ENCODE results near the gene MID1IP1. TPM values are rescaled to one million over a fixed set of nuclear protein-coding genes. Genes with fewer than 3 reads are reported as not detected.

Gene MID1IP1
- total and polyA plus RNA-seq, 2 of the 8 experiments (the other 6 are each of a cell fraction or from before 2014, with no cell fraction given), result 118 to 128 TPM

GRCh38 chrX:38850807-38851544 lies 49.7 kb downstream of the MID1IP1 start (continued):
- TF ChIP-seq BACH1 (IDR thresholded peaks at IDR 0.05; ENCODE audit: low read length), result no peak
- TF ChIP-seq MAX (IDR thresholded peaks at IDR 0.05), result no peak
- no peak for TF ChIP-seq CEBPB (IDR thresholded peaks at IDR 0.05; ENCODE audit: low read depth, low read length)
- no peak for TF ChIP-seq KDM1A (IDR thresholded peaks at IDR 0.05; ENCODE audit: borderline replicate concordance, low read length)
- TF ChIP-seq TEAD4 (IDR thresholded peaks at IDR 0.05; ENCODE audit: low read depth, low read length), result no peak
